NT2/D1 (cell line): ENCODE results near the gene FOXP2.

ENCODE experiments used
- SUZ12 ChIP-seq: IDR thresholded peaks from 2 replicates; pipeline ENCODE4 v1.6.1; 2011; ENCODE audit not compliant: insufficient read length, insufficient read depth; ENCODE audit errors: extremely low read depth
- YY1 ChIP-seq: IDR thresholded peaks from 2 replicates; pipeline ENCODE4 v1.6.1; 2011; ENCODE audit not compliant: insufficient read length, insufficient read depth
- ZNF274 ChIP-seq: IDR thresholded peaks from 2 replicates; pipeline ENCODE4 v1.6.1; 2011; ENCODE audit warnings: mild to moderate bottlenecking, low read depth, low read length

DNA sequence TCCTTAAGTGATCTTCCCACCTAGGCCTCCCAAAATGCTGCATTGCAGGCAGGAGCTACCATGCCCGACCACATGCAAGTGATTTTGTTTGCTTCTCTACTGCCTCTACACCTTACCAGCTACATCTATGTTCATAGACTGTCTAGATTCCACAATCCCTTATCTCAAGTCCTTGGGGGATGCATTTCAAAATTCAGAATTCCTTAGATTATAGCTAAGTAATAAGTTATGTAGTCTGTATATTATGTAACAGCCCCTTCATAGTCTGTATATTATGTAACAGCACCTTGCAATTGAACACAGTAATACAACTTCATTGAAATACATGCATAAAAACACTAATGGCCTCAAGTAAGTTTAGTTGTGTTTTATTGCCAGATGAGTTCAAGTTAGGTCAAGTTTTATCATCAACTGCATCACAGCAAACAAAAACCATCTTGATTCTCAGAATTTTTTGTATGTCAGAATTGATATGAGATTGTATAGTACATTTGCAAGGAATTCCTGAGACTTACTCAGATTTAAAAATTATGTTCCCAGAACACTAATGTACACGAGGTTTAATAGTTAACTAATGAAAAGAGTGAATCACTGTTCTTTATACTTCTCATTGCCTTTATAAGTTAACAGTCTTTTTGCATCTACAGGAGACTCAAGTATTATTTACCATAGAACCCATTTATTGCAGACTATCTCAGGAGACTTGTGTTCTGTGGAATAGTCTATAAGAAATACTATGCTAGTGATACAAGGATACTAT lies 11.6 kb upstream of the FOXP2 start:
- TF ChIP-seq YY1 (no peak), ZNF274 (no peak), SUZ12 (no peak)
